GM12875 (cell line): ENCODE data around the gene DNAJA4.

Experiments used
- H3K4me3 ChIP-seq: one replicate; pipeline ENCODE4 v1.5.1; 2011; ENCODE audit warnings: low read depth, low read length, control low read depth
- TF ChIP-seq, protein P1 (sequence below): IDR thresholded peaks from 2 replicates; pipeline ENCODE4 v1.5.1; 2011; ENCODE audit warnings: low read depth, mild to moderate bottlenecking, control low read depth, inconsistent platforms, low read length, moderate library complexity, borderline replicate concordance; ENCODE audit not compliant: insufficient read depth

Gene DNAJA4

GRCh38 chr15:78276064-78276943 lies 11.9 kb downstream of the DNAJA4 start:
- TF ChIP-seq, protein P1, sequence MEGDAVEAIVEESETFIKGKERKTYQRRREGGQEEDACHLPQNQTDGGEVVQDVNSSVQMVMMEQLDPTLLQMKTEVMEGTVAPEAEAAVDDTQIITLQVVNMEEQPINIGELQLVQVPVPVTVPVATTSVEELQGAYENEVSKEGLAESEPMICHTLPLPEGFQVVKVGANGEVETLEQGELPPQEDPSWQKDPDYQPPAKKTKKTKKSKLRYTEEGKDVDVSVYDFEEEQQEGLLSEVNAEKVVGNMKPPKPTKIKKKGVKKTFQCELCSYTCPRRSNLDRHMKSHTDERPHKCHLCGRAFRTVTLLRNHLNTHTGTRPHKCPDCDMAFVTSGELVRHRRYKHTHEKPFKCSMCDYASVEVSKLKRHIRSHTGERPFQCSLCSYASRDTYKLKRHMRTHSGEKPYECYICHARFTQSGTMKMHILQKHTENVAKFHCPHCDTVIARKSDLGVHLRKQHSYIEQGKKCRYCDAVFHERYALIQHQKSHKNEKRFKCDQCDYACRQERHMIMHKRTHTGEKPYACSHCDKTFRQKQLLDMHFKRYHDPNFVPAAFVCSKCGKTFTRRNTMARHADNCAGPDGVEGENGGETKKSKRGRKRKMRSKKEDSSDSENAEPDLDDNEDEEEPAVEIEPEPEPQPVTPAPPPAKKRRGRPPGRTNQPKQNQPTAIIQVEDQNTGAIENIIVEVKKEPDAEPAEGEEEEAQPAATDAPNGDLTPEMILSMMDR, result no peak
- no peak overlapping the region for H3K4me3 ChIP-seq

- TF ChIP-seq, protein P1, result no peak
Observed at GRCh38 chr15:78280319-78281072, 16.1 kb downstream of the DNAJA4 start.

GRCh38 chr15:78282324-78282723 lies 18.0 kb downstream of the DNAJA4 start:
- TF ChIP-seq, protein P1, result no peak
- H3K4me3 ChIP-seq, result no peak overlapping the region

More at GRCh38 chr15:78280319-78281072, 16.1 kb downstream of the DNAJA4 start:
- H3K4me3 ChIP-seq, result no peak overlapping the region

GRCh38 chr15:78284758-78285157 lies 20.4 kb downstream of the DNAJA4 start:
- TF ChIP-seq, protein P1, result 0 out of 2 replicates have a peak, but pooled peaks have one; percentile 16
- H3K4me3 ChIP-seq, result no peak overlapping the region

- TF ChIP-seq, protein P1, result no peak
- no peak overlapping the region for H3K4me3 ChIP-seq
Observed at GRCh38 chr15:78290222-78290621, 25.9 kb downstream of the DNAJA4 start.

DNA sequence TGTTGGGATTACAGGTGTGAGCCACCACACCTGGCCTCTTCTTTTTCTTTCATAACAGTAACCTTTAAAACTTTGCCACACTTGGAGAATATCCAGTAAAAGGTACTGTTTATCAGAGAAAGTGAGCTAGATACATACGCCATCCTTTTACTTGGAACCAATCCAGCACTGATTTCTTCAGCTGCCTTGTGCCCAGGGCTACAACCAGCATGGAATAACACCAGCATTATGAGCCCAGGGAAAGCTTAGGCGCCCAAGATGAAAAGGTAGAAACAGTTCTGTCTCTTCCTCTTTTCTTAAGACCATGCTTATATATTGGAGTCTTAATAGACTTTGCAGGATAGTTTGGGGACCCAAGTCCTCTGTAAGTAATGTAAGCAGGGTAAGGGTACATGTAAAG lies 26.7 kb downstream of the DNAJA4 start:
- H3K4me3 ChIP-seq, result no peak overlapping the region
- TF ChIP-seq, protein P1, result no peak
